ENCODE measurements around the gene HEPACAM. TPM values are rescaled to one million over a fixed set of nuclear protein-coding genes. Genes with fewer than 3 reads are reported as not detected.

The HEPACAM gene
- polyA plus RNA-seq, 6 donors from 2014 or later, result not detected

DNA sequence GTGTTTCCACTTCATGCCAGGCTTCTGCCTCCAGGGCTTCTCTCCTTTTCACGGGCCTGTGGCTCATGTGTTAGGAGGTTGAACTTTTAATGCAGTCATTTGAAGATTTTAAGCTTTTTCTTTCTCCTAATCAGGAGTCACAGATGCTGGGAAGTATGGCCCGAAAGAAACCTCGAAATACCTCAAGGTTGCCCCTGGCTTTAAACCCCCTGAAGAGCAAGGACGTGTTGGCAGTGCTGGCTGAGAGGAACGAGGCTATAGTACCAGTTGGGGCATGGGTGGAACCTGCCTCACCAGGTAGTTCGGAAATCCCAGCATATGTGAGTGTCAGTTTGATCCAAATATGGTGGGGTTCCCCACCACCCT is 18.7 kb upstream of the HEPACAM start:
- Mint-ChIP-seq H3K36me3 (no peaks in the 10 kb centered on the region), H3K4me1 (no peaks in the 10 kb centered on the region), H3K9me3 (peaks cover 0 to under 1% (median 0%) of the 10 kb centered on the region in 7 donors), H3K27me3 (no peaks in the 10 kb centered on the region), H3K27ac (no peak overlapping the region), H3K4me3 (no peak overlapping the region)
- ATAC-seq (ENCODE audit: low read depth in 2 of 2) (no peak), DNase-seq (no peak)

DNA sequence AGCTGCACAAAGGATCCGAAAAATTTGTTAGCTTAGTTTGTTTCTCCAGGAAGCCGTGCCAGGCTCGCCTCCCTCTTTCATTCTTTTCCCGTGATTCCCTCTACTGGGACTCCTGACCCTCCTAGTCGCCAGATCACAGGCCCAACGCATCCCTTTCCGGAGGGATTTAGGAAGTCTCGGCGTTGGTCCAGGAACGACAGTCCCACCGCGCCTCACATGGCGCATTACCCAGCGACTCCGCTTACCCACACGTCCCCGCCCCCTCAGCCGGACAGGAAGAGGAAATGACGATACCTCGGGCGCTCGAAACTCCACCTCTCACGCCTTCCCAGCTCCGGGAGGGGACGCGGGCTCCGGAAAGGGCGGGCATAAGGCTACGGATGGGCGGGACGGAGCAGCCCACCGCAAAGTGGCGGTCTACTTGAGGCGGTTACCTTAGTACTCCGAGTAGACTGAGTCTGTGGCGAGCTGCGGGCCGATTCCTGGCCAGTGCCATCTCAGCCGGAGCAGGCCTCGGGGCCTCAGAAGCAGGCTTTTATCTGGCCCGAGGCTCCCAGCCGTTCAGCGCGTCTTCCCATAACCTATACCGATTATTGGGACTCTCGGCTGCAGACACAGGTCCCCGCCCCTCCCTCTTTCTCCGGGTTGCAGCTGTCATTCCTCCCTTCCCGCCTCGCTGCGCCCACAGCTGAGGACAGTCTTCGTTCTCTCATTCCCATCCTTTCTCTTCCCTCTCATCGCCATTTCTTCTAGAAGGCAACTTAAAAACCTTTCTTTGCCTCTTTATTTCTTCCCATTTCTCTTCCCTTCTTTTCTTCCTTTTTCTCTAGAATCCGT is 18.1 kb upstream of the HEPACAM start, which contains the start of gene CCDC15:
TSS of gene CCDC15 (plus strand) at position 450 of the 837 bp plus-strand sequence. CDS start 531 bp downstream, outside the sequence.
- Mint-ChIP-seq H3K4me1 (no peaks in the 10 kb centered on the region), H3K27me3 (peaks cover 0 to under 1% (median under 1%) of the 10 kb centered on the region in 3 donors), H3K9me3 (peaks cover 0 to 6% (median 2%) of the 10 kb centered on the region in 7 donors), H3K36me3 (no peaks in the 10 kb centered on the region), H3K4me3 (no peak within 1 kb of the TSS), H3K27ac (no peak within 1 kb of the TSS)
- ATAC-seq (ENCODE audit: low read depth in 2 of 2) (peak; percentile 99), DNase-seq (peak; percentile 88)

DNA sequence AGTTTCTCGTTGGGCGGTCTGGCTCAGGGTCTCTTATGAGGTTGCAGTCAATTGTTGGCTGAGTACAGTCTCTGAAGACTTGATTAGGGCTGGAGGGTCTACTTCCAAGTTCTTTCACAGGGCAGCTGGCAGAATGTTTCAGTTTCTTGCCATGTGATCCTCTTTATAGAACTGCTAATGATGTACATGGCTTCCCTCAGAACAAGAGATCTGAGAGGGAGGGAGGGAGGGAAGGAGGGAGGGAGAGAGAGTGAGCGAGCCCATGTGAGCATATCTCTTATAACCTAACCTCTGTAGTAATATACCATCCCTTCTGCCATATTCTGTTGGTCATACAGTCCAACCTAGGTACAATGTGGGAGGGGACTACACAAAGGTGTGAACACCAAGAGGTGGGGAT is 15.5 kb upstream of the HEPACAM start:
- Mint-ChIP-seq H3K27ac (no peak overlapping the region), H3K36me3 (peaks cover 0 to 8% of the 10 kb centered on the region in 2 donors), H3K27me3 (peaks cover 14 to 25% (median 21%) of the 10 kb centered on the region in 3 donors), H3K9me3 (peaks cover 6 to 18% (median 12%) of the 10 kb centered on the region in 7 donors), H3K4me3 (no peak overlapping the region), H3K4me1 (no peaks in the 10 kb centered on the region)
- ATAC-seq (ENCODE audit: low read depth in 2 of 2) (no peak), DNase-seq (no peak)

DNA sequence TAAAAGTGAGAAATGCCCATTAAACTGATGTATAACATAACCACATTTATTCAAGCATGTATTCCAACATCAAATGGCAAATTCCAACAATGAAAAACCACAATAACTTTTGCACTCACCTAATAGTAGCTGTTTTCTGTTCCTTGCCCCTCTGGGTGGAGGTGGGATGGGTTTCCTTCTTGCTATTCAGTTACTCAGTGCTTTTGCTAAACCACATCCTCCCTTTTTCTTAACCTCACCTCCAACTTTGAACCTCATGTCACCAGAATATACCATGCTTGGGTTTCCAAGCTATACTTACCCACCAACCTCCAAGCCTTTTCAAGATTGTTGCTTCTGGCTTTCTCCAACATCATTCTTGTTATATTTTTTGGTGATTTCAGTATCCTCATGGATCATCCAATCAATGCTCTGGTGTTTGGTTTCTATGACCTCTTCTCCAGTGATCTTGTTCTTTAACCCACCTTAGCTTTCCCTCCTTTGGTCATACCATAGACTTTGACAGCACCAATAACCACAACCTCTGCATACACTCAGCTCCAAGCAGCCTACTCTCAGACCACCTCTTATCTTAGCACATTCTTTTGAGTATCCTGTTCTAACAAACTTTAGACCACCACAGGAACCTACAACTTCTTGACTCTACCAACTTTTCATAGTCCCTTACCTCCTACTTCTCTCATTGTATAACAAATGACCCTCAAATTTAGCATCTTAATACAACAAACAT is 14.9 kb upstream of the HEPACAM start:
- H3K4me1 Mint-ChIP-seq, result no peaks in the 10 kb centered on the region
- H3K36me3 Mint-ChIP-seq, result peaks cover 0 to 8% of the 10 kb centered on the region in 2 donors
- DNase-seq, result no peak
- H3K9me3 Mint-ChIP-seq, result peaks cover 6 to 18% (median 13%) of the 10 kb centered on the region in 7 donors
- ATAC-seq (ENCODE audit: low read depth in 2 of 2), result no peak
- H3K27ac Mint-ChIP-seq, result no peak overlapping the region
- H3K27me3 Mint-ChIP-seq, result peaks cover 16 to 28% (median 26%) of the 10 kb centered on the region in 3 donors
- no peak overlapping the region for H3K4me3 Mint-ChIP-seq

DNA sequence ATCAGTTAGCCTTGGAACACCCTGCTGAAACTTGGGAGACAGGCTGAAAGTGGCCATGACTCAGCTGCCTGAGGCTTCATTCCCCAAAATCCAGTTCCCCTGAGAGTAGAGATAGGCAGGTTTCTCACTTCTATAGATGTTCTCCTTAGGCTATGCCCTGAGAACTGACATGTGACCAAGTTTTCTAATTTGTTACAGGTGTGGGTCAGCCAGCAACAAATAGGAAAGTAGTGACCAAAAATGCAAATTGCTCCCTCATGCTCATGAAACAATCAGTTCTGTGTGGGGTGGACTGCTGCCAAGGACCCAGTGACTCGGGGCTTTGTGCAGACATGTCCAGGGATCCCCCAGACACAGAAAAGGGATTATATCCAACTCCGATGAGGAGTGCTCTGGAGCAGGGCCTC is 10.9 kb upstream of the HEPACAM start:
- H3K27ac Mint-ChIP-seq, result no peak overlapping the region
- peaks cover 0 to 8% of the 10 kb centered on the region in 2 donors for H3K36me3 Mint-ChIP-seq
- H3K27me3 Mint-ChIP-seq, result peaks cover 33 to 50% (median 50%) of the 10 kb centered on the region in 3 donors
- peaks cover 6 to 18% (median 13%) of the 10 kb centered on the region in 7 donors for H3K9me3 Mint-ChIP-seq
- no peaks in the 10 kb centered on the region for H3K4me1 Mint-ChIP-seq
- DNase-seq (no peak), ATAC-seq (ENCODE audit: low read depth in 2 of 2) (no peak)
- H3K4me3 Mint-ChIP-seq, result no peak overlapping the region

DNA sequence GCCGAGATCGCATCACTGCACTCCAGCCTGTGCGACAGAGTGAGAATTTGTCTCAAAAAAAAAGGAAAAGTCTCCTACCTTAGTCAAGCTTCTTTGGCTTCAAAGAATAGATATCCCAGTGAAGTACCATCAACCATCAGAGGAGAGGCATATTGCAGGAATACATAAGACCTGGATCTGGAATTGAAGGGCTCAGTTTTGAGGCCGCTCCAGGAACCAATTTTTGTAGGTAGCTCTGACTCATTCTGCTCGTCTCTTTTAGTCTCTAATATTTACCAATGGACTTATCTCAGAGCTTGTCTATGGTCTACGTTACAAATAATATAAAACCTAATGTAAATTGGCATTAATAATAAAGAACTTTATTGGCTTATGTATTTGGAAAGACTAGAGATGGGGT is 10.0 kb upstream of the HEPACAM start:
- Mint-ChIP-seq H3K27ac (no peak overlapping the region), H3K4me3 (no peak overlapping the region), H3K4me1 (no peaks in the 10 kb centered on the region), H3K36me3 (peaks cover 0 to 8% of the 10 kb centered on the region in 2 donors), H3K9me3 (peaks cover 6 to 18% (median 13%) of the 10 kb centered on the region in 7 donors), H3K27me3 (peaks cover 38 to 58% (median 50%) of the 10 kb centered on the region in 3 donors)
- DNase-seq (no peak), ATAC-seq (ENCODE audit: low read depth in 2 of 2) (no peak)

DNA sequence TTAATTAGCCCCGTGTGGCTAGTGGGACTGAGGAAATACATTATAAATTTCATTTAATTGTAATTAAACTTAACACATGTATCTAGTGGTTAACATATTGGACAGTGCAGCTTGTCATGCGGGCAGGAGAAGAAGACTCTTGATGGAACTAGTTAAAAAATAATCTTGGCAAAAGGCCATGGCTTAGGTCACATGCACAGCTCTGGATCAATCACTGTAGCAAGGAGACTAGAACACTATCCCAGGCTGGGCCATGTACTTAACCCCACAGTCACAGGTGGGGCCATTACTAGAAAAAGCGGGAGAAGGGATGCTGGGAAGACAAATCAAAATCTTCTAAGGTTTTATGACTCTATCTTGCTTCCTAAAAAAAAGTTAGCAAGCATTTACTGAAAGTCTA is 8.7 kb upstream of the HEPACAM start:
- H3K4me3 Mint-ChIP-seq, result no peak overlapping the region
- peaks cover 6 to 18% (median 12%) of the 10 kb centered on the region in 7 donors for H3K9me3 Mint-ChIP-seq
- peaks cover 0 to 8% of the 10 kb centered on the region in 2 donors for H3K36me3 Mint-ChIP-seq
- no peak for ATAC-seq (ENCODE audit: low read depth in 2 of 2)
- no peak overlapping the region for H3K27ac Mint-ChIP-seq
- DNase-seq, result no peak
- peaks cover 44 to 58% (median 56%) of the 10 kb centered on the region in 3 donors for H3K27me3 Mint-ChIP-seq
- no peaks in the 10 kb centered on the region for H3K4me1 Mint-ChIP-seq

DNA sequence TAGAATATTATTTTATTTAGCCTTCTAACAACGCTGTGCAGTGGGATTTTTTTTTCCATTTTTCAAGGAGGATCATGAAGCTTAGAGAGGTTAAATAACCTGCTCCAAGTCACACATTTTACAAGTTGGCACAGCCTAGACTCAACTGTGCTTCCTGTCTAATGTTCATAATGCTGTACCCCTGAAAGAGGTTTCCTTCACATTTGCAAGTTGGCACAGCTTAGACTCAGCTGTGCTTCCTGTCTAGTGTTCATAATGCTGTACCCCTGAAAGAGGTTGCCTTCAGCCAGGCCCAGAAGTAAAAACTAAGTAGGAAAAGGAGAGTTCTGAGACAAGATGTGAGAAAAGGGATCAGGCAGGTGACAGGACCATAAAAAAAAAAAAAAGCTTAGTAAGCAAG is 7.9 kb upstream of the HEPACAM start:
- Mint-ChIP-seq H3K36me3 (peaks cover 0 to 8% of the 10 kb centered on the region in 2 donors), H3K9me3 (peaks cover 6 to 12% (median 10%) of the 10 kb centered on the region in 7 donors), H3K4me1 (no peaks in the 10 kb centered on the region), H3K27ac (no peak overlapping the region), H3K4me3 (no peak overlapping the region), H3K27me3 (peaks cover 48 to 55% (median 54%) of the 10 kb centered on the region in 3 donors)
- DNase-seq (no peak), ATAC-seq (ENCODE audit: low read depth in 2 of 2) (no peak)

DNA sequence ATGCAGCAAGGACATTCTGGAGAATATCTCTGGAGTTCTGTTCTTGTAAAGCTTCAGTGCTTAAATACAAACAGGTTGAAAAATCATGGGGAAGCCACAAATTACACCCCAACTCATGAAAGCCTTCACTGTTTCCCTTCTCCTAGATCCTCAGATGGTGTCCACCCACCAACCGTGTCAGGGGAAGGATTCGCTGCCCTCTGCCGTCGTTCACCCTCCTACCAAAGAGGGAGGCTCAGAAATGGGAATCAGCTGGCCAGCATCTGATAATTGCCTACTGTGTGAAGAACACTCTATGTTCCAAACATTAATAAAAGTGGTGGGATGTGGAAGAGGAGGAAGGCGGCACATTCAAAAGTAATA is 7.4 kb upstream of the HEPACAM start:
- H3K4me3 Mint-ChIP-seq, result no peak overlapping the region
- peaks cover 48 to 55% (median 52%) of the 10 kb centered on the region in 3 donors for H3K27me3 Mint-ChIP-seq
- H3K27ac Mint-ChIP-seq, result no peak overlapping the region
- no peak for ATAC-seq (ENCODE audit: low read depth in 2 of 2)
- no peaks in the 10 kb centered on the region for H3K4me1 Mint-ChIP-seq
- DNase-seq, result no peak
- H3K36me3 Mint-ChIP-seq, result peaks cover 0 to 3% of the 10 kb centered on the region in 2 donors
- H3K9me3 Mint-ChIP-seq, result peaks cover 1 to 8% (median 5%) of the 10 kb centered on the region in 7 donors

DNA sequence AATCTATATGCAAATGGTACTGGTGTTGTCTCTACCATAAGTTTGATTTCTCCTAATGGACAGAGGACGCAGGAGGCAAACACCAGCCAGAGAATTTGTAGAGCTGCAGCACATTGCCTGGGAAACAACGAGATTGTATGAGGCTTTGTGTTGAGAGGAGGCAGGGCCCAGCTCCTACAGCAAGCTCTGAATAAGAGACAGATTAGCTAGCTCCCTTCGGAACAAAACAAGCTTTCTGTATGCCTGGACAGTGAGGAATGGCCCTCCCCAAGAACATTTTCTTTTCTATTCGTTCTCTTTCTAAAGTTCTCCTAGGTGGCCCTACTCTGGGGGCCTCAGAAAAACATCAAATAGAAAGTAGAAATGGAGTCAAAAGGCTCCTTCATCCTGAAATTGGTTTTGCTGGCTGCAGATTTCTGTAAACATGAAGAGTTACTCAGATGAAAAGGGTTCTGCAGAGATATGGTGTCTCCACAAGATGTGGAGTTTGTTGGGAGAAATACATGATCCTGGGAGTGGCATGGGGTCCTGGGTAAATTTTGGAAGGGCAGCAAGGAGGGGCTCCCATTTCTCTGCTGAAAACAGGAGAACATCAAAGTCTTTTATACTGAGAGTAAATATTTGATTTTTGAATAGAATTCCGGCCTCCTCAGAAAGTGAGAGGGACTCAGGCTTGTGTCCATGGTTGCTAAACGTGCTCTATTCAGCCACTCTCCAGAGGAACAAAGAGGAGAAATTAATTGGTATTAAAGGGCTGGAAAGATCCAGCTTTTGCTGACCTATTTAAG is 6.8 kb upstream of the HEPACAM start:
- peaks cover 47 to 55% (median 51%) of the 10 kb centered on the region in 3 donors for H3K27me3 Mint-ChIP-seq
- H3K27ac Mint-ChIP-seq, result peak overlapping the region in 1 of 6 donors; percentile 33

DNA sequence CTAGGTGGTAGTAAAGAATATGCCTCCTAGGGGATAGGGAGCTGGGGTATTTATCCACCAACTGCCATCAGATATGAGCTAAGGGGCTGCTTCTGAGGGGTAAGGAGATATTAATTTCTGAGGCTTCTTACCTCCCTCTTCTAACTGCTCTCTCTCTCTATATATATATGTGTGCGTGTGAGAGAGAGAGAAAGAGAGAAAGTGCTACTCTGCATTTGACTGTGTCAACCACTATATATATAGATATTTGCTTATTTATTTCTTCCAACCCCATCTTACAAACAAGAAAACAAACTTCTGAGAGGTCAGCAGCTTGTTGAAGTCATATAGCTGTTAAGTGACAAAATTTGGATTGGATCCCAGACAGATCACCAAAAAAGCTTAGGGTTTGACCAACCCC is 5.9 kb upstream of the HEPACAM start:
- Mint-ChIP-seq H3K27ac (no peak overlapping the region), H3K4me3 (no peak overlapping the region), H3K4me1 (no peaks in the 10 kb centered on the region), H3K27me3 (peaks cover 43 to 52% (median 51%) of the 10 kb centered on the region in 3 donors), H3K9me3 (peaks cover 0 to 4% (median 0%) of the 10 kb centered on the region in 7 donors), H3K36me3 (no peaks in the 10 kb centered on the region)
- ATAC-seq (ENCODE audit: low read depth in 2 of 2) (no peak), DNase-seq (no peak)

More for the DNA sequence above, 6.8 kb upstream of the HEPACAM start:
- ATAC-seq (ENCODE audit: low read depth in 2 of 2), result no peak
- Mint-ChIP-seq H3K36me3 (no peaks in the 10 kb centered on the region), H3K9me3 (peaks cover 0 to 4% (median 0%) of the 10 kb centered on the region in 7 donors), H3K4me1 (no peaks in the 10 kb centered on the region), H3K4me3 (no peak overlapping the region)
- no peak for DNase-seq

DNA sequence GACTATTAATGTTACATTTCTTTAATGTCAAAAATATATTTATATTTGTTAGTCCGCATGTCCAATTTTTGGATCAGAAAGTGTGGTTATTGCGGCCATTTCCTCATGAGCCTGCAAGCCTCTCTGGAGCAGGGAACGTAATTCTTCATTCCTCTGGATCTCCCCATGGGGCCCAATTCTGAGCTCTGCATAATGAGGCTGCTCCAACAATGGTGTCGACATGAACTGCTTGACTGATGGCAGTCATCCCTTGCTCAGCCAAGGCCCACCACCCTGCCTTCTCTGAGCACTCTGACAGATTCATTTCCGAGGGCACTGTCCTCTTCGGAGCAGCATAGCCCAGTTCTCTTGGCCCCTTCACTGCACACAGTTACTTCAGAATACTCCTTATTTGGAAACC is 3.1 kb upstream of the HEPACAM start:
- ATAC-seq (ENCODE audit: low read depth in 2 of 2), result no peak
- Mint-ChIP-seq H3K27me3 (peaks cover 30 to 45% (median 35%) of the 10 kb centered on the region in 3 donors), H3K36me3 (no peaks in the 10 kb centered on the region), H3K4me3 (no peak overlapping the region), H3K27ac (no peak overlapping the region), H3K9me3 (peaks cover 0 to 4% (median 0%) of the 10 kb centered on the region in 7 donors), H3K4me1 (no peaks in the 10 kb centered on the region)
- DNase-seq, result no peak

DNA sequence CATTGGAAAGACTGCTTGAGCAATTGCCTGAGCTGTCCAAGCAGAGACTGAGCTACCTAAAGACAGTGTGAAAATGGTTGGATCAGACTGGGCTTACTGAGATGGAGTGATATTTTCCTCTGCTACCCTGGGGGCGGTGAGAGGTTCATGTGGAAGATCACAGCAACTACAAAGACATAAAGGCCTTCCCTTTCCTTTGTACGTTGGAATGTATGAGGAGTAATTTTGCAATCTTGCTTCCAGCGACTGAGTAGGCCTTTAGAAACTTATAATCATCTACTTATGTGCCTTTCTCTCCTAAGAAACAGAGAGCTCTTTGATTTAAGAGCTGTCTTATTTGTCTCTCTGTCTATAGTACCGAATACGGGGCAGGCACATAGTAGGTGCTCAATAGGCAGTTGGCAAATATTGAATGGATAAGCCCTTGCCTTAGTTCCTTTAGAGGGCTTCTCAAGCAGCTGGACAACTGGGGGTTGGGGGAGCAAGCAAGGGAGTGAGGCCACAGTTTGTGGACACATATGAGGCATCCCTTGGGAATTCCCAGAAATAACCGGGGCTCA is 2.4 kb upstream of the HEPACAM start:
- H3K36me3 Mint-ChIP-seq, result no peaks in the 10 kb centered on the region
- no peak for ATAC-seq (ENCODE audit: low read depth in 2 of 2)
- DNase-seq, result no peak
- H3K4me1 Mint-ChIP-seq, result no peaks in the 10 kb centered on the region
- peaks cover 24 to 42% (median 28%) of the 10 kb centered on the region in 3 donors for H3K27me3 Mint-ChIP-seq
- H3K4me3 Mint-ChIP-seq, result no peak overlapping the region
- H3K9me3 Mint-ChIP-seq, result peaks cover 0 to 4% (median 0%) of the 10 kb centered on the region in 7 donors
- no peak overlapping the region for H3K27ac Mint-ChIP-seq

Measured in naive B cell (primary cell).